Hepatocyte (in vitro differentiated cells): ENCODE measurements around the gene FGF12.

ENCODE experiments used
- CTCF ChIP-seq: fragments of 200-600 bp; sonication (generic); IDR thresholded peaks from 2 replicates; pipeline ENCODE4 v1.5.1; 2016; ENCODE audit warnings: antibody characterized with exemption, mild to moderate bottlenecking; ENCODE audit not compliant: poor library complexity
- EZH2 ChIP-seq: fragments of 200-600 bp; sonication (generic); IDR thresholded peaks from 2 replicates; pipeline ENCODE4 v1.6.1; 2016; ENCODE audit warnings: antibody characterized with exemption, mild to moderate bottlenecking, borderline replicate concordance
- EZH2phosphoT487 ChIP-seq: fragments of 200-600 bp; sonication (generic); IDR thresholded peaks from one replicate; pipeline ENCODE4 v1.6.1; 2018; ENCODE audit warnings: antibody characterized with exemption, mild to moderate bottlenecking, low read depth, moderate library complexity; ENCODE audit not compliant: unreplicated experiment, severe bottlenecking

GRCh38 chr3:192229866-192230265 is 497.5 kb downstream of the FGF12 start:
- TF ChIP-seq CTCF (no peak), EZH2 (no peak), EZH2phosphoT487 (no peak)
